Mesodermal cell (in vitro differentiated cells): ENCODE data around the gene TIMM22.
"Not testable (repeated sequence)": the region's sequence is repeated elsewhere in the genome, so short reads cannot be mapped to it uniquely, and the experiment has no call there.

Experiments used
- H3K27ac ChIP-seq: 2 replicates; pipeline ENCODE4 v1.7.0; 2013; ENCODE audit warnings: mild to moderate bottlenecking, low read depth, low read length, moderate library complexity; ENCODE audit not compliant: severe bottlenecking
- H3K36me3 ChIP-seq: 2 replicates; pipeline ENCODE4 v1.7.1; 2013; ENCODE audit warnings: mild to moderate bottlenecking, low read length, moderate library complexity; ENCODE audit not compliant: control insufficient read depth, insufficient read depth
- H3K4me1 ChIP-seq: one replicate; pipeline ENCODE4 v1.7.1; 2013; ENCODE audit warnings: mild to moderate bottlenecking, low read length; ENCODE audit not compliant: insufficient read depth, control insufficient read depth, poor library complexity, severe bottlenecking
- H3K4me3 ChIP-seq: 2 replicates; pipeline ENCODE4 v1.7.0; 2013; ENCODE audit warnings: low read length, control low read depth, mild to moderate bottlenecking; ENCODE audit not compliant: insufficient read depth, poor library complexity, severe bottlenecking; ENCODE audit errors: extremely low read depth
- H3K9me3 ChIP-seq: 2 replicates; pipeline ENCODE4 v1.7.1; 2013; ENCODE audit warnings: mild to moderate bottlenecking, low read length, moderate library complexity; ENCODE audit not compliant: control insufficient read depth
- WGBS, 2 experiments: methylation state at CpG; one replicate each; pipeline ENCODE4 v1.1.5; 2013; ENCODE audit warnings: missing lambda C conversion rate in 2 of 2; ENCODE audit not compliant: insufficient coverage in 2 of 2; 5-methylcytosine and 5-hydroxymethylcytosine counted together

Gene TIMM22

DNA sequence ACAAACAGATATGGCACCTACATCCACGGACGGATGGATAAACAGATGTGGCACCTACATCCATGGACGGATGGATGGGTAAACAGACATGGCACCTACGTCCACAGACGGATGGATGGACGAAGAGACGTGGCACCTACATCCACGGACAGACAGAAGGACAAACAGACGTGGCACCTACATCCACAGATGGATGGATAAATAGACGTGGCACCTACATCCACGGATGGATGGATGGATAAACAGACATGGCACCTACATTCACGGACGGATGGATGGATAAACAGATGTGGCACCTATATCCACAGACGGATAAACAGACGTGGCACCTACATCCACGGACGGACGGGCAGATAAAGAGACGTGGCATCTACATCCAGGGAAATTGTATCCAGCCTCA lies 45.6 kb downstream of the TIMM22 start:
- Histone ChIP-seq H3K4me3 (no peak overlapping the region), H3K36me3 (peaks cover 19% of the 10 kb centered on the region), H3K4me1 (peaks cover 16% of the 10 kb centered on the region), H3K9me3 (no peaks in the 10 kb centered on the region), H3K27ac (no peak overlapping the region)
- WGBS, 2 experiments: 98 to 99% methylated on average over 19 of the region's 19 CpGs

GRCh38 chr17:1043601-1044251 lies 46.8 kb downstream of the TIMM22 start:
- Histone ChIP-seq H3K4me3 (no peak overlapping the region), H3K27ac (peak overlapping the region; percentile 49), H3K4me1 (peaks cover 13% of the 10 kb centered on the region), H3K9me3 (no peaks in the 10 kb centered on the region), H3K36me3 (peaks cover 18% of the 10 kb centered on the region)
- WGBS, 2 experiments: 33 to 36% methylated on average over 11 to 20 of the region's 21 CpGs

GRCh38 chr17:1044387-1045009 lies 47.6 kb downstream of the TIMM22 start:
- not testable (repeated sequence) for H3K27ac ChIP-seq, H3K4me3 ChIP-seq, H3K9me3 ChIP-seq
- H3K36me3 ChIP-seq: peaks cover 23% of the 10 kb centered on the region
- 92 to 95% methylated on average over 7 to 8 of the region's 13 CpGs for WGBS, 2 experiments
- H3K4me1 ChIP-seq: peaks cover 12% of the 10 kb centered on the region

DNA sequence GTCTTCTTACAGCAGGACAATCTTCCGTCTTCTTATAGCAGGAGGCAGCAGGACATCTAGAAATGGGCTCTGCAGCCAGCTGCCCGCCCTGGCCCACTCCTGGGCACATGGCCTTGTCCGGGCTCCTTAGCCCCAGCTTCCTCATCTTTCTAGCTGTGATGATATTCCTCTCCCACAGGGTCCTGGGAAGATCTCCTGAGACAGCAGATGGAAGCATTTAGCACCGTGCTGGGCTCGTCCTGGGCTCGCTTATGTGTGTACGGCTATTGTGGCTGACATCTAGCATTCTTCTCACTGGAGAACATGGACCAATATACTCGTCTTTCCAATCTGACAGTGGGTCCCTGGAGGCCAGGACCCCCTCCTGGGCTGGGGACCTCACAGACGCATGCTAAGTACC lies 48.5 kb downstream of the TIMM22 start:
- H3K4me3 ChIP-seq: no peak overlapping the region
- 82 to 87% methylated on average over 9 of the region's 9 CpGs for WGBS, 2 experiments
- H3K36me3 ChIP-seq: peaks cover 26% of the 10 kb centered on the region
- no peaks in the 10 kb centered on the region for H3K9me3 ChIP-seq
- peaks cover 3% of the 10 kb centered on the region for H3K4me1 ChIP-seq
- no peak overlapping the region for H3K27ac ChIP-seq

- no peaks in the 10 kb centered on the region for H3K9me3 ChIP-seq
- H3K4me1 ChIP-seq: no peaks in the 10 kb centered on the region
- peaks cover 18% of the 10 kb centered on the region for H3K36me3 ChIP-seq
- 89 to 91% methylated on average over 17 to 20 of the region's 21 CpGs for WGBS, 2 experiments
- peak overlapping the region; percentile 23 for H3K27ac ChIP-seq
- no peak overlapping the region for H3K4me3 ChIP-seq
Measured at GRCh38 chr17:1047177-1047878, 50.4 kb downstream of the TIMM22 start.

GRCh38 chr17:1047879-1048470 lies 51.0 kb downstream of the TIMM22 start:
- peaks cover 14% of the 10 kb centered on the region for H3K36me3 ChIP-seq
- no peaks in the 10 kb centered on the region for H3K4me1 ChIP-seq
- WGBS, 2 experiments: 91 to 94% methylated on average over 11 to 20 of the region's 20 CpGs
- H3K9me3 ChIP-seq: no peaks in the 10 kb centered on the region
- H3K4me3 ChIP-seq: no peak overlapping the region
- peak overlapping the region; percentile 23 for H3K27ac ChIP-seq

DNA sequence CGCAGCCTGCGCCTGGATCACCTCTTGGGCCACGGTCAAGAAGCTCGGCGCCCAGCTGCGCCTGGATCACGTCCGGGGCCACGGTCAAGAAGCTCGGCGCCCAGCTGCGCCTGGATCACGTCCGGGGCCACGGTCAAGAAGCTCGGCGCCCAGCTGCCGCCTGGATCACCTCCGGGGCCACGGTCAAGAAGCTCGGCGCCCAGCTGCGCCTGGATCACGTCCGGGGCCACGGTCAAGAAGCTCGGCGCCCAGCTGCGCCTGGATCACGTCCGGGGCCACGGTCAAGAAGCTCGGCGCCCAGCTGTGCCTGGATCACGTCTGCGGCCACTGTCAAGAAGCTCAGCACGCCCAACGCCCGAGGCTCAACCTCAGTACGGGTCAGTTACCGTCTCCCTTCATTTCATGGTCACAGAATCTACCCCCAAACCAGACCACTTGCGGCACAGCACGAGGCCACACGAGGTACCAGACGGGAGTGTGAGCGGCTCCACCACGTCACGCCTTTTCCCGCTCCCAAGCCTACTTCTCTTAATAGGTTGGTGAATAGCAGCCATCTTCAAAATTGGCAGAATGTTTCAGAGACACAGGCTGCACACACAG lies 51.7 kb downstream of the TIMM22 start:
- H3K27ac ChIP-seq, H3K4me1 ChIP-seq, H3K4me3 ChIP-seq, H3K9me3 ChIP-seq: not testable (repeated sequence)
- peaks cover 16% of the 10 kb centered on the region for H3K36me3 ChIP-seq
- 97 to 98% methylated on average over 14 to 27 of the region's 49 CpGs for WGBS, 2 experiments

DNA sequence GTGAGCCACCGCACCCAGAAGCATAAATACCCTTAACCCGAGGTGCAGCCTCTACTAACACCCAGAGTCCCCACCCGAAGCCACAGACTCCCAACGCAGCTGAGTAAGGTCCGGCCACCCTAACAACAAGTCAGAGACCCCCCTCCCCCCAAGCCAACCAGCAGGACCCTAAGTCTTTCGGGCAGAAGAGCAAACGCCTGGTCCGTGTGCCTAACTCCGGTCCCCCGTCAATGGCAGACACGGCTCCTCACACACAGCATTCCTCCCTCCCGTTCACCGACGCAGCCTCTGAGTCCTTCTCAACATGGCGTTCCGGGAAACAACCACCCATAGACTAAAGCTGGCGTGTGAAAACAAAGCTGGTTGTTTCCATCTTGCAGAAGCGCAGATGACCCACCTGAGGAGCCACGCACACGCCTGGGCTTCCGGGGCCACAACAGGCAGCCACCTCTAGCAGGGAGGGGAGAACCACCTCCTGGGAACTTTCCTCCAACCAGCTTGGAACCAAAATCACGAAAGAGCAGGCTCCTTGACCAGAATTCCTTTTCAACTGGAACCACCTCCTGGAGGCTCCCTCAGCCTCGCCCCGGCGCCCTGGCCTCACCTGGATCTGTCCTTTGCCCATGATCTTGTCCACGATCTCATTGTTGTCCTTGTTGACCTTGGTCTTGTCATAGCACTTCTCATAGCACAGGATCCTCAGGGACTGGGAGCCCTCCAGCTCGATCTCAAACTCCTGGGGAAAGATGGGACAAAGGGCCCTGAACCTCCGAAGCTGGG lies 52.7 kb downstream of the TIMM22 start:
- Histone ChIP-seq H3K4me1 (no peaks in the 10 kb centered on the region), H3K36me3 (peaks cover 18% of the 10 kb centered on the region), H3K4me3 (no peak overlapping the region), H3K27ac (no peak overlapping the region), H3K9me3 (no peaks in the 10 kb centered on the region)
- 91 to 96% methylated on average over 26 to 27 of the region's 28 CpGs for WGBS, 2 experiments

DNA sequence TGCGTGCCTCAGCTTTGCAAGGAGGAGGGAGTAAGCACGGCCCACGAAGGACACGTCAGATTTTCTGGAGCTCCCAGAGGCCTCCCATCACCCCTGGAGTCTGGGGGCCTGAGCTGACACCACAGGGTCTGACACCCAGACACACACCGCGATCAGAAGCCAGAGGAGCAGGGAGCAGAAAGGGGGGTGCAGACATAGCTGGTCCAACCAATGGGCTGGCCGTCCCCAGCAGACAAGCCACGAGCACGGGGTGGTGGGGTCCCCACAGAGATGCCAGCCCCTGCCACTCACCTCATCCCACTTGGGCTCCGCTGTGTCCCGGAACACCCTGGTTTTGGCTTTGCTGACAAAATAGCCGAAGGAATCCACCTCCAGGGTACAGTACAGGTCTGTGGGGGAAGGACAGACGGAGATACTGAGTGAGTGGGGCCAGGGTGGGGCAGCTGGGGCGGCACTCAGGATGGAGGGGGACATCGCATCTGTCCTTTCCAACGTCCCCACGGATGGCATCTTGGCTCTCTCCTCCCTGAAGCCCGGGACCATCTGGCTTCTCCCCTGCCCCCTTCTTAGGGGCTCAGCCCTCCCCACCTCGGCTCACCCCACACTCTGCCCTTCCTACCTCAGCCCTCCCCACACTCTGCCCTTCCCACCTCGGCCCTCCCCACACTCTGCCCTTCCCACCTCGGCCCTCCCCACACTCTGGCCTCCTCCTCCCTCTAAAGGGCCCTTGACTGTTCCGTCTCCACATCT lies 53.5 kb downstream of the TIMM22 start:
- Histone ChIP-seq H3K4me3 (no peak overlapping the region), H3K36me3 (peaks cover 22% of the 10 kb centered on the region), H3K27ac (no peak overlapping the region), H3K9me3 (no peaks in the 10 kb centered on the region), H3K4me1 (no peaks in the 10 kb centered on the region)
- WGBS, 2 experiments: 93 to 95% methylated on average over 19 to 21 of the region's 22 CpGs
